ENCODE results near the gene AK8. TPM values are rescaled to one million over a fixed set of nuclear protein-coding genes. Genes with fewer than 3 reads are reported as not detected.

Gene AK8
- total RNA-seq, 4 donors from 2014 or later = 0.27 to 1.3 TPM; not detected in 2

GRCh38 chr9:132864691-132865090, 13.4 kb downstream of the AK8 start:
- Histone ChIP-seq H3K36me3 (no peaks in the 10 kb centered on the region), H3K4me3 (no peak overlapping the region), H3K27ac (no peak overlapping the region), H3K27me3 (no peaks in the 10 kb centered on the region), H3K9me3 (no peaks in the 10 kb centered on the region), H3K4me1 (no peaks in the 10 kb centered on the region)
- no peak for DNase-seq
- WGBS, 2 donors (ENCODE audit: low coverage in 1 of 2) = 80% methylated on average over 8 of the region's 8 CpGs; no CpG with 5 or more reads in 1 of the 2 donors
- intact Hi-C loops (cut with DNase I; ENCODE audit: low total_unique reads) (no loop called here), in situ Hi-C loops (cut with MboI; ENCODE audit: low pct_ligation_motif_present in 1 of 4, low pct_unique_long_range_greater_than_20kb in 1 of 4, low sequenced_read_pairs in 3 of 4) (no loop called here)
- TF ChIP-seq POLR2A (IDR thresholded peaks at IDR 0.05) = no peak
- no peak for TF ChIP-seq EP300 (IDR thresholded peaks at IDR 0.05; ENCODE audit: low read depth)
- TF ChIP-seq POLR2AphosphoS5 (IDR thresholded peaks at IDR 0.05) = no peak
- no peak for TF ChIP-seq CTCF (IDR thresholded peaks at IDR 0.05)

- in situ Hi-C loops (cut with MboI; ENCODE audit: low pct_ligation_motif_present in 1 of 4, low pct_unique_long_range_greater_than_20kb in 1 of 4, low sequenced_read_pairs in 3 of 4) = no loop called here
- no peak overlapping the region for H3K4me3 ChIP-seq
- no peaks in the 10 kb centered on the region for H3K27me3 ChIP-seq
- H3K27ac ChIP-seq = no peak overlapping the region
- TF ChIP-seq EP300 (IDR thresholded peaks at IDR 0.05; ENCODE audit: low read depth) (no peak), POLR2AphosphoS5 (IDR thresholded peaks at IDR 0.05) (no peak), CTCF (IDR thresholded peaks at IDR 0.05) (no peak), POLR2A (IDR thresholded peaks at IDR 0.05) (no peak)
- H3K36me3 ChIP-seq = no peaks in the 10 kb centered on the region
- no peaks in the 10 kb centered on the region for H3K4me1 ChIP-seq
- intact Hi-C loops (cut with DNase I; ENCODE audit: low total_unique reads) = no loop called here
- no peaks in the 10 kb centered on the region for H3K9me3 ChIP-seq
- WGBS, 2 donors (ENCODE audit: low coverage in 1 of 2) = 80 to 90% methylated on average over 2 of the region's 2 CpGs
- DNase-seq = no peak
These were observed 13.8 kb downstream of the AK8 start for GRCh38 chr9:132864277-132864676.

GRCh38 chr9:132863096-132863495, 15.0 kb downstream of the AK8 start:
- H3K27ac ChIP-seq = no peak overlapping the region
- TF ChIP-seq CTCF (IDR thresholded peaks at IDR 0.05) (no peak), EP300 (IDR thresholded peaks at IDR 0.05; ENCODE audit: low read depth) (no peak)
- H3K27me3 ChIP-seq = no peaks in the 10 kb centered on the region
- no peaks in the 10 kb centered on the region for H3K9me3 ChIP-seq
- H3K4me1 ChIP-seq = peaks cover 0 to 5% (median 0%) of the 10 kb centered on the region in 4 donors
- 80 to 86% methylated on average over 3 to 12 of the region's 12 CpGs for WGBS, 2 donors (ENCODE audit: low coverage in 1 of 2)
- DNase-seq = no peak
- H3K4me3 ChIP-seq = no peak overlapping the region
- intact Hi-C loops (cut with DNase I; ENCODE audit: low total_unique reads) = no loop called here
- H3K36me3 ChIP-seq = no peaks in the 10 kb centered on the region
- in situ Hi-C loops (cut with MboI; ENCODE audit: low pct_ligation_motif_present in 1 of 4, low pct_unique_long_range_greater_than_20kb in 1 of 4, low sequenced_read_pairs in 3 of 4) = no loop called here

GRCh38 chr9:132862533-132862932, 15.6 kb downstream of the AK8 start:
- DNase-seq = no peak
- WGBS, 2 donors (ENCODE audit: low coverage in 1 of 2) = 67% methylated on average over 6 of the region's 6 CpGs; no CpG with 5 or more reads in 1 of the 2 donors
- no peak for TF ChIP-seq CTCF (IDR thresholded peaks at IDR 0.05)
- no peak for TF ChIP-seq EP300 (IDR thresholded peaks at IDR 0.05; ENCODE audit: low read depth)
- TF ChIP-seq POLR2A (IDR thresholded peaks at IDR 0.05) = no peak
- TF ChIP-seq POLR2AphosphoS5 (IDR thresholded peaks at IDR 0.05) = no peak
- Histone ChIP-seq H3K4me1 (peaks cover 0 to 10% (median under 1%) of the 10 kb centered on the region in 4 donors), H3K4me3 (no peak overlapping the region), H3K9me3 (no peaks in the 10 kb centered on the region), H3K27ac (no peak overlapping the region), H3K36me3 (no peaks in the 10 kb centered on the region), H3K27me3 (no peaks in the 10 kb centered on the region)
- intact Hi-C loops (cut with DNase I; ENCODE audit: low total_unique reads) = no loop called here
- in situ Hi-C loops (cut with MboI; ENCODE audit: low pct_ligation_motif_present in 1 of 4, low pct_unique_long_range_greater_than_20kb in 1 of 4, low sequenced_read_pairs in 3 of 4) = no loop called here

Data from transverse colon (tissue), 4 donors.